Naive B cell (primary cell): ENCODE data around the gene TMUB1. TPM values are rescaled to one million over a fixed set of nuclear protein-coding genes. Genes with fewer than 3 reads are reported as not detected.

Source experiments
- ATAC-seq, 2 donors: fragments of 150-1000 bp; cut with Tn5 transposase; 2 replicates each; pipeline ENCODE4 v1.10.0; 2021; ENCODE audit warnings: low read depth in 2 of 2, mild to moderate bottlenecking in 2 of 2, moderate library complexity in 2 of 2
- DNase-seq: peaks from one replicate; pipeline ENCODE4 v3.0.0; 2022
- H3K27ac Mint-ChIP-seq, 6 donors: one replicate each; pipeline ENCODE4 v1.8.0; 2020 to 2022; ENCODE audit warnings: mild to moderate bottlenecking in 6 of 6, mixed read lengths in 6 of 6, moderate library complexity in 5 of 6, inconsistent platforms in 2 of 6
- H3K27me3 Mint-ChIP-seq, 3 donors: one replicate each; pipeline ENCODE4 v1.8.0; 2021 to 2022; ENCODE audit warnings: mixed read lengths in 3 of 3, mild to moderate bottlenecking in 1 of 3
- H3K36me3 Mint-ChIP-seq, 2 donors: one replicate each; pipeline ENCODE4 v1.8.0; 2020 to 2022; ENCODE audit warnings: mixed read lengths in 2 of 2, inconsistent platforms in 1 of 2, mild to moderate bottlenecking in 1 of 2
- H3K4me1 Mint-ChIP-seq, 3 donors: one replicate each; pipeline ENCODE4 v1.8.0; 2020 to 2022; ENCODE audit warnings: mixed read lengths in 3 of 3, inconsistent platforms in 1 of 3, mild to moderate bottlenecking in 1 of 3, moderate library complexity in 1 of 3
- H3K4me3 Mint-ChIP-seq, 8 donors: one replicate each; pipeline ENCODE4 v1.8.0; 2020 to 2022; ENCODE audit warnings: mild to moderate bottlenecking in 8 of 8, mixed read lengths in 8 of 8, moderate library complexity in 8 of 8, inconsistent platforms in 2 of 8
- H3K9me3 Mint-ChIP-seq, 7 donors: one replicate each; pipeline ENCODE4 v1.8.0; 2020 to 2022; ENCODE audit warnings: mixed read lengths in 7 of 7, mild to moderate bottlenecking in 5 of 7, inconsistent platforms in 2 of 7, moderate library complexity in 1 of 7
- polyA plus RNA-seq, 6 donors: library from polyadenylated mRNA; unstranded; fragments of 300-500 nt; fragmentation: Illumina TruSeq; gene quantifications; one replicate each; pipeline ENCODE4 v1.2.3, GENCODE V29; 2021; ENCODE audit warnings: low read depth in 6 of 6

TMUB1 gene
- polyA plus RNA-seq, 6 donors from 2014 or later = 36.3 to 66.1 (median 45.5) TPM

- peaks cover 6 to 9% (median 9%) of the 10 kb centered on the region in 3 donors for H3K4me1 Mint-ChIP-seq
- ATAC-seq (no peak), DNase-seq (no peak)
- H3K4me3 Mint-ChIP-seq = no peak overlapping the region
- H3K27ac Mint-ChIP-seq = no peak overlapping the region
- peaks cover 15 to 33% (median 21%) of the 10 kb centered on the region in 3 donors for H3K27me3 Mint-ChIP-seq
- H3K9me3 Mint-ChIP-seq = no peaks in the 10 kb centered on the region
- no peaks in the 10 kb centered on the region for H3K36me3 Mint-ChIP-seq
Measured at GRCh38 chr7:151125470-151125845, 42.2 kb upstream of the TMUB1 start.

GRCh38 chr7:151124899-151125399 is 41.7 kb upstream of the TMUB1 start:
- Mint-ChIP-seq H3K27ac (no peak overlapping the region), H3K36me3 (no peaks in the 10 kb centered on the region), H3K4me3 (no peak overlapping the region), H3K9me3 (no peaks in the 10 kb centered on the region), H3K4me1 (peaks cover 6 to 9% (median 9%) of the 10 kb centered on the region in 3 donors), H3K27me3 (peaks cover 15 to 33% (median 21%) of the 10 kb centered on the region in 3 donors)
- ATAC-seq (no peak), DNase-seq (no peak)

GRCh38 chr7:151124481-151124880 is 41.2 kb upstream of the TMUB1 start:
- H3K36me3 Mint-ChIP-seq = no peaks in the 10 kb centered on the region
- no peaks in the 10 kb centered on the region for H3K9me3 Mint-ChIP-seq
- DNase-seq = no peak
- H3K4me1 Mint-ChIP-seq = peaks cover 6 to 9% (median 9%) of the 10 kb centered on the region in 3 donors
- H3K27ac Mint-ChIP-seq = peak overlapping the region in 1 of 6 donors; percentile 85
- ATAC-seq = no peak
- H3K4me3 Mint-ChIP-seq = no peak overlapping the region
- peaks cover 15 to 34% (median 23%) of the 10 kb centered on the region in 3 donors for H3K27me3 Mint-ChIP-seq

- Mint-ChIP-seq H3K27me3 (peaks cover 20 to 40% (median 28%) of the 10 kb centered on the region in 3 donors), H3K9me3 (no peaks in the 10 kb centered on the region), H3K4me1 (peaks cover 7 to 9% (median 9%) of the 10 kb centered on the region in 3 donors), H3K27ac (peak overlapping the region in 1 of 6 donors; percentile 85), H3K4me3 (no peak overlapping the region), H3K36me3 (no peaks in the 10 kb centered on the region)
- DNase-seq = peak; percentile 66
- ATAC-seq = peak; percentile 88 to 93
Measured at GRCh38 chr7:151123822-151124464, 40.6 kb upstream of the TMUB1 start.

GRCh38 chr7:151123158-151123821 is 40.0 kb upstream of the TMUB1 start:
- peaks cover 7 to 9% (median 9%) of the 10 kb centered on the region in 3 donors for H3K4me1 Mint-ChIP-seq
- no peak overlapping the region for H3K4me3 Mint-ChIP-seq
- no peaks in the 10 kb centered on the region for H3K9me3 Mint-ChIP-seq
- H3K36me3 Mint-ChIP-seq = no peaks in the 10 kb centered on the region
- no peak for DNase-seq
- ATAC-seq = no peak
- H3K27ac Mint-ChIP-seq = no peak overlapping the region
- H3K27me3 Mint-ChIP-seq = peaks cover 24 to 46% (median 34%) of the 10 kb centered on the region in 3 donors

- ATAC-seq (no peak), DNase-seq (no peak)
- peaks cover 7 to 9% (median 9%) of the 10 kb centered on the region in 3 donors for H3K4me1 Mint-ChIP-seq
- no peaks in the 10 kb centered on the region for H3K9me3 Mint-ChIP-seq
- H3K36me3 Mint-ChIP-seq = no peaks in the 10 kb centered on the region
- no peak overlapping the region for H3K4me3 Mint-ChIP-seq
- H3K27me3 Mint-ChIP-seq = peaks cover 24 to 46% (median 34%) of the 10 kb centered on the region in 3 donors
- H3K27ac Mint-ChIP-seq = no peak overlapping the region
Measured at GRCh38 chr7:151122796-151123157, 39.5 kb upstream of the TMUB1 start.

GRCh38 chr7:151122276-151122675 is 39.0 kb upstream of the TMUB1 start:
- Mint-ChIP-seq H3K4me1 (peaks cover 7 to 9% (median 9%) of the 10 kb centered on the region in 3 donors), H3K27me3 (peaks cover 24 to 45% (median 34%) of the 10 kb centered on the region in 3 donors), H3K36me3 (no peaks in the 10 kb centered on the region), H3K9me3 (no peaks in the 10 kb centered on the region), H3K4me3 (no peak overlapping the region), H3K27ac (peak overlapping the region in 1 of 6 donors; percentile 90)
- no peak for DNase-seq
- no peak for ATAC-seq

- DNase-seq = no peak
- peaks cover 7 to 9% (median 9%) of the 10 kb centered on the region in 3 donors for H3K4me1 Mint-ChIP-seq
- peak overlapping the region in 3 of 6 donors; percentile 37 to 72 (median 54) for H3K27ac Mint-ChIP-seq
- no peak for ATAC-seq
- H3K9me3 Mint-ChIP-seq = no peaks in the 10 kb centered on the region
- H3K36me3 Mint-ChIP-seq = no peaks in the 10 kb centered on the region
- H3K4me3 Mint-ChIP-seq = no peak overlapping the region
- H3K27me3 Mint-ChIP-seq = peaks cover 24 to 52% (median 41%) of the 10 kb centered on the region in 3 donors
Measured at GRCh38 chr7:151121380-151122170, 38.3 kb upstream of the TMUB1 start.

GRCh38 chr7:151120896-151121295 is 37.6 kb upstream of the TMUB1 start:
- DNase-seq = no peak
- ATAC-seq = no peak
- peak overlapping the region in 1 of 6 donors; percentile 57 for H3K27ac Mint-ChIP-seq
- H3K36me3 Mint-ChIP-seq = no peaks in the 10 kb centered on the region
- H3K4me3 Mint-ChIP-seq = peak overlapping the region in 1 of 8 donors; percentile 76
- no peaks in the 10 kb centered on the region for H3K9me3 Mint-ChIP-seq
- H3K27me3 Mint-ChIP-seq = peaks cover 24 to 59% (median 45%) of the 10 kb centered on the region in 3 donors
- H3K4me1 Mint-ChIP-seq = peaks cover 9% of the 10 kb centered on the region in 3 donors

- Mint-ChIP-seq H3K9me3 (no peaks in the 10 kb centered on the region), H3K27me3 (peaks cover 24 to 59% (median 50%) of the 10 kb centered on the region in 3 donors), H3K4me3 (no peak overlapping the region), H3K4me1 (peaks cover 9 to 13% (median 9%) of the 10 kb centered on the region in 3 donors), H3K36me3 (no peaks in the 10 kb centered on the region), H3K27ac (no peak overlapping the region)
- DNase-seq (no peak), ATAC-seq (no peak)
Measured at GRCh38 chr7:151119902-151120301, 36.6 kb upstream of the TMUB1 start.

- no peak overlapping the region for H3K27ac Mint-ChIP-seq
- ATAC-seq (no peak), DNase-seq (no peak)
- H3K27me3 Mint-ChIP-seq = peaks cover 17 to 51% (median 47%) of the 10 kb centered on the region in 3 donors
- no peaks in the 10 kb centered on the region for H3K36me3 Mint-ChIP-seq
- peak overlapping the region in 2 of 8 donors; percentile 10 to 55 for H3K4me3 Mint-ChIP-seq
- H3K9me3 Mint-ChIP-seq = no peaks in the 10 kb centered on the region
- H3K4me1 Mint-ChIP-seq = peaks cover 5 to 12% (median 8%) of the 10 kb centered on the region in 3 donors
Measured at GRCh38 chr7:151119055-151119415, 35.7 kb upstream of the TMUB1 start.

- Mint-ChIP-seq H3K27me3 (peaks cover 21 to 49% (median 40%) of the 10 kb centered on the region in 3 donors), H3K4me1 (peaks cover 0 to 9% (median 4%) of the 10 kb centered on the region in 3 donors), H3K27ac (no peak overlapping the region), H3K4me3 (no peak overlapping the region), H3K36me3 (no peaks in the 10 kb centered on the region), H3K9me3 (no peaks in the 10 kb centered on the region)
- ATAC-seq (no peak), DNase-seq (no peak)
Measured at GRCh38 chr7:151118108-151119054, 35.1 kb upstream of the TMUB1 start.
